ENCODE results near the gene DMRT3. TPM values are rescaled to one million over a fixed set of nuclear protein-coding genes. Genes with fewer than 3 reads are reported as not detected.

DMRT3 gene
- total RNA-seq, 3 donors from 2014 or later (not counting 1 experiment from before 2014, with no cell fraction given) = not detected

DNA sequence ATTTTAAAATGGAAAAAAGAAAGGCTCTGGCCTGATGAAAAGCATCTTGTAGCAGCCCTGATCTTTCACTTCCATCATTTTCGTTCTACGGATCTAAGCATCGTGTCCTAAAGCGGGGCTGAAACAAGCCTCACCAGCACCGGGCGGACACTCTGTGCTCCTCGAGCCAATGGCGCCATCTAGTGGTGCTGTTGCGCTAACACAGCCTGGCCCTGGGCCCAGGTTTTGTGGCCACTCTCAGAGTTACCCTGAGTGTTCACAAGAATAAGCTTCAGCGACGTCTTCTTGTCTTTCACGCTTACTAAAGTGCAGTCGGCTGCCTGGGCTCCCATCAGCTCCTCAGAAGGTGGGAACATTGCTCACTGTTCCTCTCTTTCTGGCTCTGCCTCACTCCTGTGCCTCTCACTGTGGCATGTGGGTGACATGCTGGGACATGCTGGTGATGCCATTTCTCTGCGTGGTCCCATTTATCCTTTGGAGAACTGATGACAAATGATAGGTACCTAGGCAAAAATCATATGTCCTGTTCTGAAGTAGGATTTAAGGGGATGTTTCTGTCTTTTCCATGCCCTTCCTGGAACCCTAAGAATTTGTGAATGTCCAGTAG, 32.7 kb downstream of the DMRT3 start:
- intact Hi-C loops (cut with micrococcal nuclease) = loop anchor here (2.0 to 5.0 kb wide), 2 partner anchors 117 to 396 kb away; no protein-coding TSS in a partner anchor
- ATAC-seq (peak; percentile 92 to 98 (median 92)), DNase-seq (peak; percentile 60 to 78)
- TF ChIP-seq, protein P1, sequence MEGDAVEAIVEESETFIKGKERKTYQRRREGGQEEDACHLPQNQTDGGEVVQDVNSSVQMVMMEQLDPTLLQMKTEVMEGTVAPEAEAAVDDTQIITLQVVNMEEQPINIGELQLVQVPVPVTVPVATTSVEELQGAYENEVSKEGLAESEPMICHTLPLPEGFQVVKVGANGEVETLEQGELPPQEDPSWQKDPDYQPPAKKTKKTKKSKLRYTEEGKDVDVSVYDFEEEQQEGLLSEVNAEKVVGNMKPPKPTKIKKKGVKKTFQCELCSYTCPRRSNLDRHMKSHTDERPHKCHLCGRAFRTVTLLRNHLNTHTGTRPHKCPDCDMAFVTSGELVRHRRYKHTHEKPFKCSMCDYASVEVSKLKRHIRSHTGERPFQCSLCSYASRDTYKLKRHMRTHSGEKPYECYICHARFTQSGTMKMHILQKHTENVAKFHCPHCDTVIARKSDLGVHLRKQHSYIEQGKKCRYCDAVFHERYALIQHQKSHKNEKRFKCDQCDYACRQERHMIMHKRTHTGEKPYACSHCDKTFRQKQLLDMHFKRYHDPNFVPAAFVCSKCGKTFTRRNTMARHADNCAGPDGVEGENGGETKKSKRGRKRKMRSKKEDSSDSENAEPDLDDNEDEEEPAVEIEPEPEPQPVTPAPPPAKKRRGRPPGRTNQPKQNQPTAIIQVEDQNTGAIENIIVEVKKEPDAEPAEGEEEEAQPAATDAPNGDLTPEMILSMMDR (IDR thresholded peaks at IDR 0.05) = peak; percentile 89
- peaks cover 11 to 32% of the 10 kb centered on the region in 2 donors for H3K27me3 Mint-ChIP-seq (ENCODE audit: low read depth in 2 of 2)
- Histone ChIP-seq H3K4me3 (ENCODE audit: low read length) (no peak overlapping the region), H3K27ac (ENCODE audit: low read length) (no peak overlapping the region), H3K4me1 (ENCODE audit: control insufficient read depth, insufficient read depth, low read length) (peaks cover 3% of the 10 kb centered on the region), H3K9me3 (ENCODE audit: control insufficient read depth, insufficient read depth, low read length) (no peaks in the 10 kb centered on the region), H3K27me3 (ENCODE audit: control insufficient read depth, insufficient read depth, low read length) (no peaks in the 10 kb centered on the region), H3K36me3 (ENCODE audit: control insufficient read depth, insufficient read depth, low read length) (no peaks in the 10 kb centered on the region)
- no peak overlapping the region for H3K27ac Mint-ChIP-seq
- H3K4me3 Mint-ChIP-seq = no peak overlapping the region
- 10% methylated on average over 14 of the region's 14 CpGs for WGBS (ENCODE audit: insufficient coverage)
- H3K36me3 Mint-ChIP-seq = no peaks in the 10 kb centered on the region
- no peaks in the 10 kb centered on the region for H3K9me3 Mint-ChIP-seq
- peaks cover 10 to 11% of the 10 kb centered on the region in 2 donors for H3K4me1 Mint-ChIP-seq

DNA sequence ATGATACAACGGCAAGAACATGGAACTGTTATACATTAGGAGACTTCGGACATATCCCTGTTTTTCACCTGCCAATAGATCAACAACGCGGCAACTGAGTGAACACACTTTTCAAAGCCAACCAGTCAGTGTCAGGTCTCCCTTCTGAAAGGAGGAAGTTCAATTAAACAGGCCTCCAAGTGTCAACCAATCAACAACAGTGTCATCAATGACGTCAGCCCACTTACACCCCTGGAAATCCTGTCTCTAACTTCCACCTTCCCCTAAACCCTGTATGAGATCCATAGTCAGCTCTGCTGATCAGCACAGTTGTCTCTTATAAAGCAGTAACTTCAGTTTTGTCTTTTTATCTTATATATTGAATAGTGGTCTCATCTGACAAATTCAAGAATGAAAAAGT, 36.6 kb downstream of the DMRT3 start:
- Mint-ChIP-seq H3K4me3 (no peak overlapping the region), H3K27me3 (ENCODE audit: low read depth in 2 of 2) (peaks cover 11 to 39% of the 10 kb centered on the region in 2 donors), H3K9me3 (no peaks in the 10 kb centered on the region), H3K4me1 (peaks cover 6 to 7% of the 10 kb centered on the region in 2 donors), H3K36me3 (no peaks in the 10 kb centered on the region), H3K27ac (no peak overlapping the region)
- no peaks in the 10 kb centered on the region for H3K4me1 ChIP-seq (ENCODE audit: control insufficient read depth, insufficient read depth, low read length)
- ATAC-seq (no peak), DNase-seq (no peak)
- H3K27me3 ChIP-seq (ENCODE audit: control insufficient read depth, insufficient read depth, low read length) = no peaks in the 10 kb centered on the region
- H3K36me3 ChIP-seq (ENCODE audit: control insufficient read depth, insufficient read depth, low read length) = no peaks in the 10 kb centered on the region
- TF ChIP-seq, protein P1 (IDR thresholded peaks at IDR 0.05) = no peak
- H3K9me3 ChIP-seq (ENCODE audit: control insufficient read depth, insufficient read depth, low read length) = no peaks in the 10 kb centered on the region
- 76% methylated on average over 5 of the region's 5 CpGs for WGBS (ENCODE audit: insufficient coverage)
- intact Hi-C loops (cut with micrococcal nuclease) = no loop called here
- no peak overlapping the region for H3K4me3 ChIP-seq (ENCODE audit: low read length)
- no peak overlapping the region for H3K27ac ChIP-seq (ENCODE audit: low read length)

DNA sequence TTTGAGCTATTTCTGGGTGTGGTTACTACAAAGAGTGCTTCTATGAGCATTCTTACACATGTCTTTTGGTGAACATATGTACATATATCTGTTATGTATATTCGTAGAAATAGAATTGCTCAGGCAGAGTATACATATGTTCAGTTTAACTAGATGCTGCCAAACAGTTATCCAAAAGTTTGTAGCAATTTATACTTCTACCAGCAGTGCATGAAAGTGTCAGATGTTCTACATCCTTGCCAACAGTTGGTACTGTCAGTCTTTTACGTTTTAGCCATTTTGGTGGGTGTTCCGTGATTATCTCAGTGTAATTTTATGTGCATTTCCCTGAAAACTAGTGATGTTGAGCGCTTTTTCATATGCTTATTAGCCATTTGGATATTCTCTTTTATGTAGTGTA, 37.8 kb downstream of the DMRT3 start:
- intact Hi-C loops (cut with micrococcal nuclease) = no loop called here
- H3K9me3 ChIP-seq (ENCODE audit: control insufficient read depth, insufficient read depth, low read length) = no peaks in the 10 kb centered on the region
- no peaks in the 10 kb centered on the region for H3K36me3 Mint-ChIP-seq
- H3K9me3 Mint-ChIP-seq = no peaks in the 10 kb centered on the region
- no peak overlapping the region for H3K27ac ChIP-seq (ENCODE audit: low read length)
- H3K4me3 ChIP-seq (ENCODE audit: low read length) = no peak overlapping the region
- TF ChIP-seq, protein P1 (IDR thresholded peaks at IDR 0.05) = no peak
- no peaks in the 10 kb centered on the region for H3K27me3 ChIP-seq (ENCODE audit: control insufficient read depth, insufficient read depth, low read length)
- WGBS (ENCODE audit: insufficient coverage) = 87% methylated on average over 3 of the region's 4 CpGs
- no peaks in the 10 kb centered on the region for H3K36me3 ChIP-seq (ENCODE audit: control insufficient read depth, insufficient read depth, low read length)
- peaks cover 10 to 39% of the 10 kb centered on the region in 2 donors for H3K27me3 Mint-ChIP-seq (ENCODE audit: low read depth in 2 of 2)
- H3K4me1 Mint-ChIP-seq = peaks cover 8% of the 10 kb centered on the region in 2 donors
- ATAC-seq (no peak), DNase-seq (no peak)
- H3K4me3 Mint-ChIP-seq = no peak overlapping the region
- H3K27ac Mint-ChIP-seq = no peak overlapping the region
- H3K4me1 ChIP-seq (ENCODE audit: control insufficient read depth, insufficient read depth, low read length) = no peaks in the 10 kb centered on the region

DNA sequence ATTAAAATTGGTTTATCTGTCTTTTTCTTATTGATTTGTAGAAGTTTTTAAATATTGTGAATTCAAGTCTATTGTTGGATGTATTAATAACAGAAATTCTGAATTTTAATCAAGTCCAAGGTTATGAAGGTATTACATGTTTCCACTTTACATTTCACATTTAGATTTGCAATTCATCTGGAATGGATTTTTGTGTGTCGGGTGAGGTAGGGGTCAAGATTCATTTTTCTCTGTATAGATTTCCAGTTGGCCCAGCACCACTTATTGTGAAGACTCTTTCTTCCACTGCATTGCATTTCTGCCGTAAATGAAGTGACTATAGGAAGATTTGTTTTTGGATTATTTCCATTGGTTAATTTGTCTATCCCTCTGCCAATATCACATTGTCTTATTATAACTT, 38.2 kb downstream of the DMRT3 start:
- no peak for ATAC-seq
- Histone ChIP-seq H3K36me3 (ENCODE audit: control insufficient read depth, insufficient read depth, low read length) (no peaks in the 10 kb centered on the region), H3K4me1 (ENCODE audit: control insufficient read depth, insufficient read depth, low read length) (no peaks in the 10 kb centered on the region), H3K4me3 (ENCODE audit: low read length) (no peak overlapping the region), H3K9me3 (ENCODE audit: control insufficient read depth, insufficient read depth, low read length) (no peaks in the 10 kb centered on the region), H3K27ac (ENCODE audit: low read length) (no peak overlapping the region), H3K27me3 (ENCODE audit: control insufficient read depth, insufficient read depth, low read length) (no peaks in the 10 kb centered on the region)
- H3K36me3 Mint-ChIP-seq = no peaks in the 10 kb centered on the region
- intact Hi-C loops (cut with micrococcal nuclease) = no loop called here
- no peak for DNase-seq
- H3K4me3 Mint-ChIP-seq = no peak overlapping the region
- TF ChIP-seq, protein P1 (IDR thresholded peaks at IDR 0.05) = no peak
- H3K27ac Mint-ChIP-seq = no peak overlapping the region
- H3K27me3 Mint-ChIP-seq (ENCODE audit: low read depth in 2 of 2) = peaks cover 6 to 36% of the 10 kb centered on the region in 2 donors
- 100% methylated on average over 1 of the region's 2 CpGs for WGBS (ENCODE audit: insufficient coverage)
- no peaks in the 10 kb centered on the region for H3K9me3 Mint-ChIP-seq
- H3K4me1 Mint-ChIP-seq = peaks cover 5% of the 10 kb centered on the region in 2 donors
